ENCODE results near the gene HTT. TPM values are rescaled to one million over a fixed set of nuclear protein-coding genes. Genes with fewer than 3 reads are reported as not detected.
A peak's percentile ranks its signal among the peaks of the same experiment; 100 is the strongest.

The HTT gene
- total and polyA plus RNA-seq, 2 experiments from 2014 or later: 11.4 to 38.6 TPM

DNA sequence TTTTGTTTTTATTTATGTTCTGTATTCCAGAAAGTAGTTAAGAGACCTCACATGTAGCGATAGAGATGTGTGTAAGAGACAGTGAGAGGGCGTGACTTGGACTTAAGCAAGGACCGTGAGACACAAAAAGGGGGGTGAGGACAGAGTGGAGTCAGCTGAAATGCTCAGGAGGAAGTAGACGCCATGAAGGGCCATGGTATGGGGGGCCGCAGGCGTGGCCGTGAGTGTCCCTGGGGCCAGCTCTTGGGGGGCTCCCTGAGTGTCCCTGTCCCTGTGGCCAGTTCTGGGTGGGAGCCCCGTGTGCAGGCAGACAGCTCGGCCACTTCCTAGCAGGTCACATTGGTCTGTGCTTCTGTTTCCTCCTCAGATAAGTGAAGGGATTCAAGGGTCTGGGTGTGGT, 151.5 kb downstream of the HTT start:
- Histone ChIP-seq H3K27ac (peak overlapping the region; percentile 49), H3K4me3 (no peak overlapping the region), H3K4me1 (ENCODE audit: low read depth) (peaks cover 7% of the 10 kb centered on the region), H3K36me3 (peaks cover 33% of the 10 kb centered on the region), H3K27me3 (no peaks in the 10 kb centered on the region), H3K9me3 (ENCODE audit: low read depth) (no peaks in the 10 kb centered on the region)
- TF ChIP-seq, protein P1, sequence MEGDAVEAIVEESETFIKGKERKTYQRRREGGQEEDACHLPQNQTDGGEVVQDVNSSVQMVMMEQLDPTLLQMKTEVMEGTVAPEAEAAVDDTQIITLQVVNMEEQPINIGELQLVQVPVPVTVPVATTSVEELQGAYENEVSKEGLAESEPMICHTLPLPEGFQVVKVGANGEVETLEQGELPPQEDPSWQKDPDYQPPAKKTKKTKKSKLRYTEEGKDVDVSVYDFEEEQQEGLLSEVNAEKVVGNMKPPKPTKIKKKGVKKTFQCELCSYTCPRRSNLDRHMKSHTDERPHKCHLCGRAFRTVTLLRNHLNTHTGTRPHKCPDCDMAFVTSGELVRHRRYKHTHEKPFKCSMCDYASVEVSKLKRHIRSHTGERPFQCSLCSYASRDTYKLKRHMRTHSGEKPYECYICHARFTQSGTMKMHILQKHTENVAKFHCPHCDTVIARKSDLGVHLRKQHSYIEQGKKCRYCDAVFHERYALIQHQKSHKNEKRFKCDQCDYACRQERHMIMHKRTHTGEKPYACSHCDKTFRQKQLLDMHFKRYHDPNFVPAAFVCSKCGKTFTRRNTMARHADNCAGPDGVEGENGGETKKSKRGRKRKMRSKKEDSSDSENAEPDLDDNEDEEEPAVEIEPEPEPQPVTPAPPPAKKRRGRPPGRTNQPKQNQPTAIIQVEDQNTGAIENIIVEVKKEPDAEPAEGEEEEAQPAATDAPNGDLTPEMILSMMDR (IDR thresholded peaks at IDR 0.05; ENCODE audit: low read depth, low read length): no peak
- no peak for DNase-seq (ENCODE audit: low read depth in 1 of 2, low spot score in 1 of 2)

DNA sequence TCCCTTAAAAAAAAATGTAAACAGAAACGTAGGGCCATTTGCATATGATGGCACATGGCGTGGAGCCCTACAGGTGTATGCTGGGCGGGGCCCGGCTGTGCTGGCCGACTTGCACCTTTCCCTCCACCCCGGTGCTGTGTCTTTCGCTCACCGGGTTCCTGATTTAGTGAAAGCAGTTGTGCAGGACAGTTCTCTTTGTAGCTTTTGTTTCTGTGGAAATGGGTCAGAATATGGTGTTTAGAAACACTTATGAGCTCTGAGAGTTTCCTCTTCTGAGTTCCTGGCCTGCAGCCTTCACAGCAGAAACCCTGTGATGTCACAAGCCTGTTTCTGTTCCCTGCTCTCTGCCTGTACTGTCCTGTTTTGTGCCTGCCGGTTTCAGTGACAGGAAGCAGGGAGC, 152.0 kb downstream of the HTT start:
- Histone ChIP-seq H3K36me3 (peaks cover 32% of the 10 kb centered on the region), H3K27me3 (no peaks in the 10 kb centered on the region), H3K4me1 (ENCODE audit: low read depth) (peaks cover 7% of the 10 kb centered on the region), H3K9me3 (ENCODE audit: low read depth) (no peaks in the 10 kb centered on the region), H3K27ac (peak overlapping the region; percentile 48), H3K4me3 (no peak overlapping the region)
- TF ChIP-seq, protein P1 (IDR thresholded peaks at IDR 0.05; ENCODE audit: low read depth, low read length): no peak
- no peak for DNase-seq (ENCODE audit: low read depth in 1 of 2, low spot score in 1 of 2)

DNA sequence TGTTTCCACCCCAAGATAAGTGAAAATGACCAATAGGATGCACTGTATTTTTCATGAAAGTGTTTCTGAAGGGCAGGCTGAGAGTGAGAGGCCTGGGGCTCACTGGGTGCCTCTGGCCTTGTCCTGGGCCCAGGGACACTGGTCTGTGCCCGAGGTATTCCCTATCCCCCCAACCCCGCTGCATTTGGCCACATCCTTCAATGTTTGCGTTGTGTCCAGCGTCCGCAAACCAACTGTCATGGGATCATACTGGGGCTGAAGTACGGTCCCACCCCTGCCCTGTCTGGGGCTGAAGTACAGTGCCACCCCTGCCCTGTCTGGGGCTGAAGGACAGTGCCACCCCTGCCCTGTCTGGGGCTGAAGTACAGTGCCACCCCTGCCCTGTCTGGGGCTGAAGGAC, 152.5 kb downstream of the HTT start:
- TF ChIP-seq, protein P1 (IDR thresholded peaks at IDR 0.05; ENCODE audit: low read depth, low read length): no peak
- Histone ChIP-seq H3K27me3 (no peaks in the 10 kb centered on the region), H3K4me3 (no peak overlapping the region), H3K27ac (peak overlapping the region; percentile 48), H3K4me1 (ENCODE audit: low read depth) (peaks cover 7% of the 10 kb centered on the region), H3K36me3 (peaks cover 27% of the 10 kb centered on the region), H3K9me3 (ENCODE audit: low read depth) (no peaks in the 10 kb centered on the region)
- DNase-seq (ENCODE audit: low read depth in 1 of 2, low spot score in 1 of 2): no peak

DNA sequence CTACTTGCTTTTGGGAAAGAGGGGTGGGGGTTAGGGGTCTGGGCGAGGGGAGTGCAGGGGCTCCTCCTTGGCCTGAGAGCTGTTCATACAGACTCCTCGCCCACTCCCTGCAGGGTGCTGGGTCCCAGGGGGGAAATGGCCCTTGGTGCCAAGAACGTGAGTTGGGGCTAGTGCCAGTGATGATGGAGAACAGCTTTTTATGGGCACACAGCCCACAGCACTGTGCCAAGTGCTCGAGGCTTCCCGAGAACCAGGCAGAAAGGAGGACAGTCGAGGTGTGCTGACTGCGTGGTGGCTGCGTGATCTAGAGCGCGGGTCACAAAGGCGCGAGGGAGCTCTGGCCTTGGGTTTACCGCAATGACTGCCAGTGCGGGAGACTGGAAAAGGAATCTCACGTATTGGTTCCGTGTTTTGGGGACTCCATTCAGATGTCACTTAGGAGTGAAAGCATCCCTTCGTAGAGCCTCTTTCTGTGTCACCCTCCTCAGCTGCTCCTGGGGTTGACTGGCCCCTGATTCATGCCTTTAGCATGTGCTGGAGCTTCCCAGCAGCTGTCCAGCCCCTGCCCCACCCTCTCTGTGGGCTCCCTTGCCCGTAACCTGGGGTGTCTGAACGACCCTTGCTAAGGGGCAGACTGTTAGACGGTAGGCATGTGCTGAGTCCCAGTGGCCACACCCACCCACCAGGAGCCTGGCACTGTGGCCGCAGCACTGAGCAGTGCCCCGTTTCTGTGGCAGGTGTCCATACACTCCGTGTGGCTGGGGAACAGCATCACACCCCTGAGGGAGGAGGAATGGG, 153.6 kb downstream of the HTT start:
- peaks cover 29% of the 10 kb centered on the region for H3K36me3 ChIP-seq
- no peaks in the 10 kb centered on the region for H3K27me3 ChIP-seq
- TF ChIP-seq, protein P1 (IDR thresholded peaks at IDR 0.05; ENCODE audit: low read depth, low read length): no peak

DNA sequence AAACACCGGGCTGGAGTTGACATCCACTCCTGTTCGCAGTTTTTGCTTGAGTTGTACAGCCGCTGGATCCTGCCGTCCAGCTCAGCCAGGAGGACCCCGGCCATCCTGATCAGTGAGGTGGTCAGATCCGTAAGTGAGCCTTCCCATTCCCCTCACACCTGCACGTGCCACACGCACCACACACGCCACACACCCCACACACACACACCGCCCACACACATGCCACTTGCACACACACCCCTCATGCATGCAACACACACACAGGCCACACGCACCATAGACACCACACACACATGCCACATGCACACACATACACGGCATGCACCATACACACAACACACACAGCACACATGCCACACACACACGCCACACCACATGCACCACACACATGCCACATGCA, 154.4 kb downstream of the HTT start:
- H3K36me3 ChIP-seq: peaks cover 28% of the 10 kb centered on the region
- H3K4me1 ChIP-seq (ENCODE audit: low read depth): peaks cover 7% of the 10 kb centered on the region
- TF ChIP-seq, protein P1 (IDR thresholded peaks at IDR 0.05; ENCODE audit: low read depth, low read length): no peak
- H3K9me3 ChIP-seq (ENCODE audit: low read depth): no peaks in the 10 kb centered on the region
- H3K27ac ChIP-seq: no peak overlapping the region
- H3K4me3 ChIP-seq: no peak overlapping the region
- no peak for DNase-seq (ENCODE audit: low read depth in 1 of 2, low spot score in 1 of 2)
- H3K27me3 ChIP-seq: no peaks in the 10 kb centered on the region

More for the DNA sequence above, 153.6 kb downstream of the HTT start:
- Histone ChIP-seq H3K9me3 (ENCODE audit: low read depth) (no peaks in the 10 kb centered on the region), H3K4me3 (no peak overlapping the region), H3K27ac (no peak overlapping the region), H3K4me1 (ENCODE audit: low read depth) (peaks cover 7% of the 10 kb centered on the region)
- no peak for DNase-seq (ENCODE audit: low read depth in 1 of 2, low spot score in 1 of 2)
